ENCODE results near the gene HOXB6. TPM values are rescaled to one million over a fixed set of nuclear protein-coding genes. Genes with fewer than 3 reads are reported as not detected.

Gene HOXB6
- polyA plus RNA-seq, 3 donors, result 78.6 to 173 (median 115) TPM

GRCh38 chr17:48639136-48639535 lies 34.4 kb upstream of the HOXB6 start:
- no peak for DNase-seq (ENCODE audit: extremely low read depth in 1 of 11, low read depth in 9 of 11, low spot score in 4 of 11)

- DNase-seq (ENCODE audit: extremely low read depth in 1 of 11, low read depth in 9 of 11, low spot score in 4 of 11), result no peak
Observed at GRCh38 chr17:48637323-48638260, 32.8 kb upstream of the HOXB6 start.

- DNase-seq (ENCODE audit: extremely low read depth in 1 of 11, low read depth in 9 of 11, low spot score in 4 of 11), result peak in 4 of 11 donors; percentile 86 to 89 (median 88)
Observed at GRCh38 chr17:48636177-48637018, 31.6 kb upstream of the HOXB6 start.

DNA sequence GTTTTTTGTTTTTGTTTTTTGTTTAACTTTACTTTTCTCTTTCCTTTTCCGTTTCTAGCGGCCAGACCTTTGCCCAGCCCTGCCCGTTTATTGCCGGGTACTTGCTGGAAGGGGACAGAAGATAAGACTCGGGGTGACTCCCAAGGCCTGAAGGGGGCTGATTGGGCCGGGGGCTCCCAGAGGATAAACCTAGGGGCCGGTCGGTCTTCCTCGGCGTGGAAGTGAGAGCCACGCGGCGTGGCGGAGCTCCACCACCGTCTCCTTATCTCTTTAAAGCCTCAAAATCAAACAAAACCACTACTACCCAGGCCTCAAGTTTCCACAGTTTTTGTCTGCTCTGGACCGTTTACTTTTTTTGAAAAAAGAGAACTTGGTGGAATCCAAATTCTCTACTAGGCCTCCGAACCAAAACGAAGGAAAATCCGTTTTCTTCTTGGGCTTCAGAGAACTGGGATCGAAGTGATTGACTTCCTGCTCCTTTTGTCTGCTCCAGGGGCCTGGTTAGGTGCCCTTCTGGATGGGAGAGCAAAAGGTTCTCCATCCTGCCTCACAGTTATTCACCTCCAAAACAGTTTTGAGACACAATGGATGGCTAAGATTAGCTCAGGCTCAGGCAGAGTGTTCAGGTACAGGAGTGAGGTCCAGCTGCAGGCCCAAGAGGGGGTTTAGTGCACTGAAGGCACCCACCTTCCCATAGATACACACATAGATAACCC lies 29.9 kb upstream of the HOXB6 start:
- no peak for DNase-seq (ENCODE audit: extremely low read depth in 1 of 11, low read depth in 9 of 11, low spot score in 4 of 11)

GRCh38 chr17:48633266-48633677 lies 28.5 kb upstream of the HOXB6 start:
- no peak for DNase-seq (ENCODE audit: extremely low read depth in 1 of 11, low read depth in 9 of 11, low spot score in 4 of 11)

DNA sequence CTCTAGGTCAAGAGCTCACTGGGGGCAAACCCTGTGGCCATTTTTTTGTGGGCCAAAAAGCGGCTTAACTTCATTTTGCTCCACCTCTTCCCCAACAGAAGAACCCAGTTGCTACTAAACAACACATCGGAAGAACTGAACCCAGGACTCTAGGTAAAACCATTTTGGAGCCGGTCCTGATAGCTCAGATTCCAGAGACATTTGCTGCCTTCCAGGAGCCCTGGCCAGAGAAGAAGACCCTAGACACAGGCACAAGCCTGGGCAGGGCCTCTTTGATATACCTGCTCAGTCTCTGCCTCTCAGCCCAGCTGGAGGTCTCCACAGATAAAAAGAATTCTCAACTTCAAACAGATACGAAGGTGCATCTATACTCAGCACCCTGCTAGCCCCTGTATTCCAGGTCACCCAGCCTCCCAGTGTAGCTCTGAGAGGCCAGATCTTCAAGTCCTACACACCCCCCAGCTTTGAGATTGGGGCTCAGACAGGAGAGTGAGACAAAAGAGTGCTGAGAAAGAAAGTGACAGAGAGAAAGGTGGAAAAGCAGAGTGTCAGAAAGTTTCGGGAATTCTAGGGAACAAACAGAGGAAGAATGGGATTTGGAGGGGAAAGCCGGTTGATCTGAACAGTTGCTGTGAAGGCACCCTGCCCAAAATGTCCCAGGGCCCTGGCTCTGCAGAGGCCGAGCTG lies 27.9 kb upstream of the HOXB6 start:
- DNase-seq (ENCODE audit: extremely low read depth in 1 of 11, low read depth in 9 of 11, low spot score in 4 of 11), result no peak

GRCh38 chr17:48631693-48632578 lies 27.1 kb upstream of the HOXB6 start:
- no peak for DNase-seq (ENCODE audit: extremely low read depth in 1 of 11, low read depth in 9 of 11, low spot score in 4 of 11)

GRCh38 chr17:48630925-48631692 lies 26.3 kb upstream of the HOXB6 start:
- no peak for DNase-seq (ENCODE audit: extremely low read depth in 1 of 11, low read depth in 9 of 11, low spot score in 4 of 11)

- DNase-seq (ENCODE audit: extremely low read depth in 1 of 11, low read depth in 9 of 11, low spot score in 4 of 11), result no peak
Observed at GRCh38 chr17:48630009-48630924, 25.5 kb upstream of the HOXB6 start.

DNA sequence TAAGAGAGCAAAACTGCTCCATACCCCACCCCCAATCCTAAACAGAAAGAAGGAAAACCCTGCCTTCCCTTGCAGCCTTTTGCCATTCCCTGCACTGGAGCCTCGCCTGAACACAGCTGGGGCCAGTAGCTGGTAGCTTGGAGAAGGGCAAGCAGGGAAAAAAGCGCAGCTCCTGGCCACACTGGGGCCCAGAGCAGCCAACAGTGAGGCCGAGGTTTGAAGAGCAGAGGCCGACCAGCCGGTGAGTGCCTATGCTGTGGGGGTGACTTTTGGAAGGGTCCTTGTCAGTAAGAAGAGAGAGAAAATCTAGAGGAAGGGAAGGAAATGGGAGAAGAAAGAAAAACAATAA lies 24.6 kb upstream of the HOXB6 start:
- no peak for DNase-seq (ENCODE audit: extremely low read depth in 1 of 11, low read depth in 9 of 11, low spot score in 4 of 11)

DNA sequence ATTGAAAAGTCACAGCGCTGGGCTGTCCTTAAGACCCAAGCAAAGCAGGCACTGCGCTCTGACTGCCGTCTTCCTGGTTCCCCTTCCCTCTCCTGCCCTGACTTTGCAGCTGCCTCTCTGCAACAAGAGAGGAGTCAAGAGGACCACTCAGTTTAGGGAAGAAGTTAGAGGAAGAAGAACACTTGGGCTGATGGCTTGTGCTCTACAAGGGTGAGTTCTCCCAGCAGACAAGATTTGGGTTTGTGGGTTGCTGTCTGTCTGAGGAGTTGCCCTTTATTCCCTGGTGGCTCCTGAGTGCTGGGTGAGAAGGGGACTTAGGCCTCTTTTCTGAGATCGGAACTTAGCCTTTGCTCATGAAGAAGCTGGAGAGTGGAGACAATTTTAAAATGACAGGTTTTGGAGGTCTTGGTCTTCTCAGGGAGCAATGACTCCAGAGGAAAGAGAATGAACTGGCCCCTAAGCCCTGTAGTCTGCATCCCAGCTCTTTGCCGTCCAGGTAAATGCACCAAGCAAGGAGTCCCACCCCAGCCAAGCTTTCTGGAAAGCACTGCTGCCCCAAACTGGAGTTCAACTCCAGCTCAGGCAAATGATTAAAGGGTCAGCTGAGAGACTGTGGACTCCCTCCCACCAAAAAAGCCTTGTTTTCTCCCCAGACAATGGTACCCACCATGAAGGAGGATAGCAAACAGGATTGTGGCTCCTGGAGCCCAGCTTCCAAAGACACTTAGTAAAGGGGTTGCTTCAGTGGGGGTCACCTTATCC lies 24.0 kb upstream of the HOXB6 start:
- DNase-seq (ENCODE audit: extremely low read depth in 1 of 11, low read depth in 9 of 11, low spot score in 4 of 11), result no peak

- DNase-seq (ENCODE audit: extremely low read depth in 1 of 11, low read depth in 9 of 11, low spot score in 4 of 11), result no peak
Observed at GRCh38 chr17:48627623-48628521, 23.1 kb upstream of the HOXB6 start.

- no peak for DNase-seq (ENCODE audit: extremely low read depth in 1 of 11, low read depth in 9 of 11, low spot score in 4 of 11)
Observed at GRCh38 chr17:48627118-48627597, 22.4 kb upstream of the HOXB6 start.
